ENCODE measurements around the gene CADM1.

CADM1 gene

DNA sequence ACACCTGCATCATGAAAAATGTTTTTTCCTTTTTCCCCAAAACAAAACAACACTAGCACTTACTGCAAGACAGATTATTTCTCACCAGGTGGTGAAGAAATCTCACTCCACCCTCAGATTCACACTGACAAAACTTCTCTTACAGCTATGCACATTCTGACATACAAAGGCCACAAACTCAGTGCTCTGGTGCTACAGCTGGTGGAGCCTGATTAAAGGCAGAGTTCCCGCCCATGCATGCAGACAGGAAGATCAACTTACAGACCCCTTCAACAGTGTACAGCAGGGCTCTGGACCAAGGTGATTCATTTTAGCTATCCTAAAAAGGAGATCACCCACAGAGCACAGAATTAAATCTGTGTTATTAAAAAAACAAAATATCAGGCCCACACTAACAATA lies 112.6 kb downstream of the CADM1 start:
- no peak for DNase-seq

DNA sequence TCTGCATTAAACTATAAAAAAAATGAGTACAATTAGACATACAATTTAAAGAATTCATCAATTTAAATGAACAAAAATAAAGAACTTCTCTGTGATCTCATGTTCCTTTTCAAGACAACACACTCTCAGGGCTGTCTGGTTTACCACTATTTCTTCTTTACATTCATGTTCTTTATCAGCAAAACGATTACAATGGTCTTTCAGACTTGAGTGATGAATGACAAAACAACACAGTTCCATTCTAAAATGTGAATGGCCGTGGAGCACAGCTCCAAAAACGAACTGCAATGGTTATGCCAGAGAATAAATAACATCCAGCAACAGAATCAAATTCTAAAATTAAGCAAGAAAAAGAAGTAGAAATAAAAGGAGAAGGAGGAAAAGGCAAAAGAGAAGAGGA lies 113.1 kb downstream of the CADM1 start:
- no peak for DNase-seq

DNA sequence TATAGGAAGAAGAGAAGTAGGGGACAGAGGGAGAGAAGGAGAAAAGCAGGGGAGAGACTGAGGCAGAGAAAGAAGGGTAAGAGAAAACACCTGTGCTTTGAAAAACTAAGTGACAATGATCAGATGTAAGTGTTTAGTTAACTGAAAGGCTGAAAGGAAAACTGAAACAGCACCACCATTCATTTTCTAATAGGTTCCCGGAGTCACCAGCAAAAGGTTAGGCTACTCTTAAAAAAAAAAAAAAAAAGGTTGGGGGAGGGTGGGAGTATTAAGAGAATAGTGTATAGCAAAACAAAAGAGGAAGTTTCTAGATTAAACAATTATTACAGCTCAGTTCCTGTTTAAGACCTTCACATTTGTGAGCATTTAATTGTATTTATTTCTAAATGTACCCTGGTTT lies 113.8 kb downstream of the CADM1 start:
- no peak for DNase-seq

DNA sequence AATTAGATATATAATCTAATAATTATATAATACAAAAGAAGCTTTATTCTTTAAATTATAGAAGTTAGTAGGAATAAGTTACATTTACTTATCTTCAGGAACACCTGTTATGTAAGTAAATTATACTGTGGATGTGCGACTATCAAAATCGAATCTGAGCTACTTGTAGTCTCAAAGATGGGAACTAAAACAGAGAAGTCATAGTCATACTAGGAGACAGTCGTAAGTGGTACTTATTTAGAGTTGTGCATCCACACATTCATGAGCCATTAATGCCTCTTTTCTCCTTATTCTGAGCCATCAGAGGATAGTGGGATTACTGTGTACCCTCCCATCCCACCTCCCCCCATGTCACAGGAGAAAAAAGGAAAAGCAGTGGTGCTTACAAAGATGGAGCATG lies 114.4 kb downstream of the CADM1 start:
- no peak for DNase-seq

DNA sequence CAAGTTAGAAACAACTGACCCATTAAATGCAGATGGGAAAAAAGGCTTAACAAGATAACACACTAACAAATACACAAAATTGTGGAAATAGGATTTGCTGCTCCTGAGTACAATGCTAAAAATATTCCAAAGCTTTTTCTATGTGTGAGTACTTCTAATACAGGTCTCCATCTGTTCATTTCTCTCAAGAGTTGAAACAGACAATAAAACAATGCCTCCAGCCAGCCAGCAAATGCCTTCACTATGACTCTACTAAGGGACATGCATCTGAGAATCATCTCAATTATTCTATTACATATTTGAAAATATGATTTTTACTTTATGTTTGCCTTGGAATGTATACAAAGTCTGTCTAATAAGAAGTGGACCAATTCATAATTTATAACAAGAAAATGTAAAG lies 119.0 kb downstream of the CADM1 start:
- no peak for DNase-seq

DNA sequence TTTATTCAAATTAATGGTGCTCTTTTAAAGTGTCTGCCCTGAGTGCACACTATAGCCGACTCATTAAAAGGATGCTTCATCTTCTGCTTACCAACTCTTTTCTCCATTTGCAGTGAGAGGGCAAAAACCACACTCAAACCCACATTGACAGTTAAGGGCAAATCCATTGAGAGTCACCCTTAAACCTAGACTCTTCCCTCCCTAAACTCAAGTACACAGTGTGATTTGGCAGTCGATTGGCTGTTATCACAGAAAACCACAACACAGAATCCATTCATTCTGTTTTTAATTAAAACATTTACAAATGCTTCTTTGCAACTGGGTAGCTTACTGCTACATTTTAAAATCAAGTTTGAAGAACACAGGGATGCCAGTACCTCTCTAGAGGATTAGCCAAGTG lies 120.0 kb downstream of the CADM1 start:
- no peak for DNase-seq

DNA sequence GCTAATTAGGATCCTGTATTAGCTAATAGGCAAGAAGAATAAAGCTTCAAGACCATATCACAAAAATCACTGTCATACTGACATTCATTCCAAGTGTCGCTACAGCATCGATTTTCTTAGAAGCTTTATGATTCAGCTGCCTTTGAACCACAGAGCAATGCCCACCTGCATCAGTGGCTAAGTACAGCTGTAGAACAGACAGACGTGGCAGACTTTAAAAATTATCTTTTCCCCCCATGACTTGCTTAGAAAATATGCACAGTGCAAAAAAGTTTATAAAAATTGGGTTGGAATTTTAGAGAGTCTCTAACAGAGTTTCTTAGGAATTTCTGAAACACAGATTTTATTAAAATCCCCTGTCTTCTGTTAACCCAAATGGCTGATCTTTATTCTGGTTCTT lies 120.8 kb downstream of the CADM1 start:
- DNase-seq, result no peak

DNA sequence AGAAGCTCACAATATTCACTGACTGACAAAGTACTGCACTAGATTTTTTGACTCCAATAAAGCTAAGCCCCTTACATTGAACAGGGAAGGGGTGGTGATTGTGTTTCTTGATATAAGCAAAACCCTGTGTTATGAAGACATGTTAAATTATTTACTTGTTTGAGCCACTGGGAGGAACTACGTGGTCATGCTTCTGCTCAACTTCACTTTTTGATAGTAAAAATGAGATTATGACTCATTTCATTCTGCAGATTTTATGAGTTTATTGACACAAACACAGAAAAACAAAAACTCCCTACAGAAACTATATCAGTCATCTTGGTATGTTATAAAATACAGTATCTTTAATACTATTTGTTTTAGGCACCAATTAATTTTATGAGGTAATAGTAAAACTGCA lies 124.7 kb downstream of the CADM1 start:
- DNase-seq, result no peak

DNA sequence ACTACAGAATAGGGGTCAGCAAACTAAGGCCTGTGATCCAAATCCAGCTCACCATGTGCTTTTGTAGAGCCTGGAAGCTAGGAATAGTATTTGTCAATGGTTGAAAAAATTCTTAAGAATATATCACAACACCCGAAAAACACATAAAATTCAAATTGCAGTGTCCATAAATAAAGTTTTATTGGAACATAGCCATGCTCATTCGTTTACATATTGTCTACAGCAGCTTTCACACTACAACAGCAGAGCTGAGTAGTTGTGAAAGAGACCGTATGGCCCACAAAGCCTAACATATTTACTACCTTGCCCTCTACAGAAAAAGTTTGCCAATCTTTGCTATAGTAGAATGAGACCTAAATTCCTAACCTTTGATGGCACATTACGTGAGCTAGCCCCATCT lies 125.7 kb downstream of the CADM1 start:
- DNase-seq, result no peak

DNA sequence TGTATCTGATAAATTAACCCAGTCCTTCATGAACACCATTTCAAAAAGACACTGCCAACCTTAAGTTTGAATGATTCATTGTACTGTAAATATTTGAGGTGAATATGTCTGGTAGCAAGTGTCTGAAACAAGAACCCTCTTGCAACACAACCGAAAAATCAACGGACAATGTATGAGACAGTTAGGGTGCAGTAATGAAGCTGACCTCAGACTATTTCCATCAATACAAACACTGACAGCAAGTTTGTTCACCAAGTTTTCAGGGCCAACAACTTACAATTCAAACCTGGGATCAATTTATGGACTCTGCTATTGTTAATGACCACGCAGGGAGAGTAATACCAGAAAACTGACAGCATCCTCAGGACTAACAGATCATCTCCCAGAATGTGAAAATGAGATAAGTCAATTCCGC lies 126.3 kb downstream of the CADM1 start:
- no peak for DNase-seq

DNA sequence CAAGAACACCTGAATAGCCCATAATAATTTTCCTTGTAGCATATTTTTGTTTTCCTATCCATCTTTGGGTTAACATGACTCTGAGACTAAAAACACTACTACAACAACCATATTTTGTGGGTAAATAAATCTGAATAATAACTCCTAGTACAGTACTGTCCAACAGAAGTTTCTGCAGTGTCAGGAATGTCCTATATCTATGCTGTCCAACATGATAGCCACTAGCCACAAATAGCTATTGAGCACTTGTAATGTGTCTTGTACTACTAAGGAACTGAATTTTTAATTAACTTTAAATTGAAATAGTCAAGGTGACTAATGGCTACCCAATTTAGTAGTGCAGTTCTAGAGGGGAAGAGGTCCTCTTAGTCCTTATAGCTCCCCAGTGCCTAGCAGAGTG lies 135.6 kb downstream of the CADM1 start:
- no peak for DNase-seq

DNA sequence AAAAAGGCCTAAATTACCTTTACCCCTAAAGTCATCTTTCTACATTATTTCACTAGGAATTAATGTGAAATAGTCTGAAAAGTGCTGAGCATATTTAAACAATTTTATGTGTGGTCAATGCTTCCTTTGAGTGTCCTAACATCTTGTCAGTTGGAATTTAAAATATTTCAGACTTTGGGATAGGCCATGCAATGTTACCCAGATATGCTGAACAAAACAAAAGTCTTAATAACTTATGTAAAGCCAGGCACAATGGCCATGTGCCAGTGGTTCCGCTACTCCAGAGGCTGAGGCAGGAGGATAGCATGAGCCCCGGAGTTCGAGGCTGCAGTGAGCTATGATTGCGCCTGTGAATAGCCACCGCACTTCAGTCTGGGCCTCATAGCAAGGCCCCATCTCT lies 137.4 kb downstream of the CADM1 start:
- no peak for DNase-seq

DNA sequence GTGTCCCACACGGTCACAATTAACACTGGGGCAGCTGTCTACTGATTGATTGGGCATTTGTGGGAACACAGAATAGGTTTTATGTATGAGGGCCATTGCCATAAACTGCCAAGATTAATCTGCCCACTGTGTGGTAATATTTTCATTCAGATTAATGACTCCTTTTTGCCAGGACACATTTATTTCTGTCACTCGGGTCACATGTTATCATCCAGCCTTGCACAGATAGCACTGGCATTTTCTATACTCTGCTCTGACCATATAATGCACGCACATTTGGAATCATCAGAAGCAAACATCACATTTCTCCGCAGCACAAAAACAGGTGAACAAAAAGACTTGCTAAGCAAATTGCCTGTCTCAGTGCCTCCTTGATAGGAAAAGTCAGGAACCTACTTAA lies 138.3 kb downstream of the CADM1 start:
- DNase-seq, result no peak

DNA sequence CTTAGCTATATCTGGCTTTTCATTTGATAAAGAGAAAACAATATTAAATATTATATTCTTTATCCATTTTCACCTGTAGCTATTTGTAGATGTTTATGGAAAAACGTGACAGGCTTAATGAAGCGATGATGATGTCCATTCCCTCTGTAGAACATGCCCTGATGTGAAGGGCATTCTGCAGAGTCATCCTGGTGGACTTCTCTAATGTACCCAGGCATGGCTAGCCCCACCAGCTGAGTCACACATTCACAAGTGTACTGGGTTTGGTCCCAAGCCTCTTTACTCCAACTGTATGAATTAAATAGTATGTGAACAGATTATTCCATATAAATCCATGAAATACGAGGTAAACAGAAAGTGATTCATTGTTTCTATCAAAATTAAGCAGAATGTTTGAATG lies 139.3 kb downstream of the CADM1 start:
- DNase-seq, result no peak

DNA sequence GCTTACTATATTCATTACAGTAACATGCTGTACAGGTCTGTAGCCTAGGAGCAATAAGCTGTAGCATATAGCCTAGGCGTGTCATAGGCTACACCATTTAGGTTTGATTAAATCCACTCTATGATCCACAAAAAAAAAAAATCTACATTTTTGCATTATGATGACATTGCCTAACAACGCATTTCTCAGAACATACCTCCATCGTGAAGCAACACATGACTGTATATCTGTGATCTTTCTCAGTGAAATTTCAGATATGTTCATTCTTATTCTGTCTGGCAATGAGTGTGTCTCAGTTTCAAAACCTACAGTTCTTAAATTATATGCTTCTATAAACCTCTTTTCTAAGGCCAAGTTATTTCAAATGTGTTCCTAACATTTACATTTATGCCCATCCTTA lies 140.3 kb downstream of the CADM1 start:
- no peak for DNase-seq

DNA sequence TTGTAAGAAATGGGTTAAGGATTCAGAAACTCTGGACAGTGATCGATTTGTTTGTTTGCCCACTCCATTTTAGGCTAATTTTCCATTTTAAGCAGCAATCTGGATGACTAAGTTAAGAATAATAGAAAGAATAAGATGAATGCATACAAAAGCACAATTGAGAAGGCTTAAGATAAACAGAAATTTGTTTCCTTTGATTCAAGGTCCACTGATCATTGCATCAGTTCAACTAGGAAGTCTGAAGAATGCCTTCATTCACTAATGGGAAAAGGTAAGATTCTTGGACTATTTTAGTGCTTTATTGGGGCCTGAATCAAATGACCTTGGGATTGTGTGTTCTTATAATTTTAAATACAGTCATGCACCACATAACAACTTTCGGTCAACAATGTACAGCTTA lies 140.8 kb downstream of the CADM1 start:
- DNase-seq, result no peak

DNA sequence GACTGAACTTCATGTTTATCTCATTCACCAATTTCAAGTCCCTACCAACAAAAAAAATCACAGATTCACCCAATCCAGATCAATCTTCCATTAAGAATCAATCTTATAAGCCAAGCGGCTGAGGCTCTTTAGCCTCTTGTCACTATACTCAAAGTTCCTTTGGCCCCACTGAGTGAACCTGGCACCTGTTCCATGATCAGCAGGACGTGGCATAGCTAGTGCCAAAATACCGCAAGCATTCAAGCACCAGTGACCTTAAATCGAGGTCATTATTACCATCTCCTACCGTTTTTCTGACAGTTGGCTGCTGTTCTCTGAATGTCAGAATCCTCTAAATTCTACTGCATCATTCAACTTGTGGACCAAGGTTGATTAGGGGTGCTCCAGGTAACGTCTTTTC lies 141.2 kb downstream of the CADM1 start:
- no peak for DNase-seq

DNA sequence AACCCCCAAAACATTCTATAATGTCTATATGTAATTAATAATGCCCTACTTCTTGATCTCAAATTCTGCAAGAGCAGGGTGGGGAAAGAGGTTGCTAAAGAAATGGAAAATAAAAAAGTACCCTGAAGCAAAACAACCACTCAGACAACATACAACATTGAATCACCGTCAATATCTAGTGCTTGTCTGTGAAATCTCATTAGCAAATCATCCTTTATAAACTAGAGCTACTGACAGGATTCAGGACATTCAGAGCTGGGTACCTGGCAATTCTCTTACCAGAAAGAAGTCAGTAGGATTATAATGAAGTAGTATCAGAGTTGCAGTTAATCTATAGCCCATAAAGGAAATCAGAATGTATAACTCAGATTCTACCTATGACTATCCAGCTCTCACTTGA lies 143.2 kb downstream of the CADM1 start:
- no peak for DNase-seq

DNA sequence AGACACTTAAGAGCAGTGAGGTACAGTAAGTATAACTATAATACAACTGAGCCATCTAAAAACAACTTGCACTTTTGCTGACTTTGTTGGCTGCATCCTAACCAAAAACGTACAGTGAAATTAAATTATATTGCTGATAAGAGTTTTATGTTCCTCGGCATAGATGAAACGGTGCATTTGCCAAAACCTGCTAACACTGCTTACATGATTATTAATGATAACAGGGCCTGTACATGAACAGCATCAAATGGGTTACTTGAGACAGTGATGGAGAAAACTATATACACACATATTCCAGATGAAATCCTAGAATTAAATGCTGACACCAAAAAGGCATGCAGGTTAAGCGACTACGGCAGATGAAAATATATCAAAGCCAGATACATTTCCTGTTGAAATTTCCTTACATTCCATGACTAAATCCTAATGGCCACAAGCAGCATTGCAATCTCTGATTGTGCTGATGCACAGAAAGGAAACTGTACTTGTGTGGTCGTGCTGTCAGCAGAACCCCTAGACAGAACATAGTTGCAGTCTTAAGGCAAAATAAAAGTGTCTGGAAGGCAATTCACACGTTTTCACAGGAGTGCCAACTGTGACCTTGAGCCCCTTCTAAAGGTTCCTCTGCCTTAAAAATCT lies 143.9 kb downstream of the CADM1 start:
- no peak for DNase-seq

DNA sequence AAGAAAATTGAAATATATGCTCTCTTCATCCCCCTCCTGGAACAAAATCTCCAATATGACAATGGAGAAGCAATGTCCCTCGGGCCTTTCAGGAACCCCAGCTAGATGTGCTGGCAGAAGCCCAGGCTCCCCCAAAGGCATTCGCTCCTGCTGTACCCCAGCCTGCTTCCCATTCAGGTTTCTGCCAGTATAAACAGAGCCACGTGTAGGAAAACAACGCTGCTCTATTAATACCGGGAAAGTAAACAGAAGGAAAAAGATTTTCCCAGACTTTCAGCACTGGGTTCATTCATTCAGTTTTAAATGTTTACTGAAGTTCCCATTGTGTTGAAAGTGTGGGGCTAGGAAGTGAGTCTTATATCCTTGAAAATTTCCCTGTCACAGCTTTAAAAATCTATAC lies 147.1 kb downstream of the CADM1 start:
- DNase-seq, result no peak

DNA sequence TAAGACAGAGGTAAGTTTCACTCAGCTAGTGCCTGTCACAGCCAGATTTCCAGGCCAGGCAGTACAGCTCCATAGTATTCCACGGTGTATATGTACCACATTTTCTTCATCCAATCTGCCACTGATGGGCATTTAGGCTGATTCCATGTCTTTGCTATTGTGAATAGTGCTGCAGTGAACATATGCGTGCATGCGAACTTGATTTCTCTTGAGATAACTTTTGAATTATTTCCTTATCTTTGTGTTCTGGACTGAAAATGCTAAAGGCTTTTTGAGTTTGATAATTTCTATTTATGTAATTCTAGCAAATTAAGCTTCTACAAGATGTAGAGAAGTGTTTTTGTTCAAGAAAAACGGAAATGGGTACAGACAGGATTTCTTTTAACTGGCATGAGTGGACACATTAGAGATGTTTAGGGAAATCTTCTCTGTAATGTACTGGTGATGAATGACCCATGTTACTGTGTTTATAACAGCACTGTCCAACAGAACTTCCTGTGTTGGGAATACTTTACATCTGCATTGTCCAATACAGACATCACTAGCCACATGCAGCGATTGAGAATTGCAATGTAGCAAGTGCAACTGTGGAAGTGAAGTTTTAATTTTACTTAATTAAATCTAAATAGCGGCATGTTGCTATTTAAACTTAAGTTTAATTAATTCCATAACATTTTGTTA lies 151.3 kb downstream of the CADM1 start:
- no peak for DNase-seq

DNA sequence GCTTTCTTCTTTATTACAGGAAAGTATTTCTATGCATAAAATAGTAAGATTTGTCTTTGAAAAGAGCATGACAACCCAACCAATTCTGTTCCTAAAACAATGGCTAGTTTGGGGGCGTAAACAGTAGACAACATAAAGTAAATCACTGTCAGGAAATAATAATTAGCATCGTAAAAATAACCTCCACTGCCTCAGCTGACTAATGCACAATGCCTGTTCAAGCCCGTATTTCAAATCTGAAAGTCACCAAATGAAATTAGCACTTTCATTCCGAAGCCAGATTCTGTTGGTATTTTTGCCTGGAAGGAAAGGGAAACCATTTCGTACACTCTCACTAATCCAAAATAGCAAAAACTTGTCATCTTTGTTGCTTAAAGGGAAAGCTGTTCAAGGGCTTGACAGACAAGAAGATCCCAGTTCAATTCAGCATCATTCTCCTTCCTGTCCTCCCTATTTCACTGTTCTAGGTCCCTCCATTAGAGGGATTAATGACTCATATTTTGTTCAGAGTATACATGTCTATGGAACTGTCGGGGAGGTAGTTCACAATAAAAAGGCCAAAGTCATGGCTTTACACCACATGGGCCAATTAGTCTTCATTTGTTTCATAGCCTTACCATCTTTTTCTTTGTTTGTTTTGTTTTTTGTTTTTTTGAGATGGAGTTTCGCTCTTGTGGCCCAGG lies 154.7 kb downstream of the CADM1 start:
- no peak for DNase-seq

DNA sequence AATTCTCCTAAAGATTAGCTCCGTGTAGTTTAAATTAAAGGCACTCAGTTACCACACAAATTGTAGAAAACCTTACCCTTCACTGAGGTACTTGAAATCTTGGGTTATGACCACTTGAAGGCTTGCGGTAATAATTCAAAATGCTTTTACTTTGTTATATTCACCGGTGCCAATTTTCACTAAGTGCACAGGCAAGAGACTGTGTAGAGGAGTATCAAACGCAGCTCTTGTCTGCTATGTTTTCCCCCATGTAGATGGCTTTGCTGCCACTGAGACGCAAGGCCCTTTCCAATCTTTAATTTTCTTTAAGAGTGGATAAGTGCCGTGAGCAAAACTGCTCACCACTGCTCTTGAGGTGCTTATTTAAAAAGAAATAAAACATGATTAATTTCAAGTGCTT lies 155.8 kb downstream of the CADM1 start:
- no peak for DNase-seq

DNA sequence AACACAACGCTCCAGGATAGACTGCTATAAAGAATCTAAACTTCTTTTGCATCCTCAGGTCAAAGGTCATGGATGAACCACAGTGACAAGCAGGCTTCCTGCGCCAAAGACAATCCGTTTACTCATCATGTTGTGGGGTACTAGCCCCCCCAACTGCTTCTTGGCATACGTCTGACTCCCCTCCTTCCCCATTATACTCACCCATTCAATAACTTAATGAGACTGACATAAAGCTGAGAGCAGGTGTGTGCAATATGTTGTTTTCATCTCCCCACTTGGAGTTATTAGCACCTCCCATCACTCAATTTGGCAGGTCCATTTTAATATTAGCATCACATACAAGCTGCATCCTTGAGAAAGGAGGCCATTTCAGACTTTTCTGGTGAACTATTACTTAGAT lies 157.1 kb downstream of the CADM1 start:
- no peak for DNase-seq

DNA sequence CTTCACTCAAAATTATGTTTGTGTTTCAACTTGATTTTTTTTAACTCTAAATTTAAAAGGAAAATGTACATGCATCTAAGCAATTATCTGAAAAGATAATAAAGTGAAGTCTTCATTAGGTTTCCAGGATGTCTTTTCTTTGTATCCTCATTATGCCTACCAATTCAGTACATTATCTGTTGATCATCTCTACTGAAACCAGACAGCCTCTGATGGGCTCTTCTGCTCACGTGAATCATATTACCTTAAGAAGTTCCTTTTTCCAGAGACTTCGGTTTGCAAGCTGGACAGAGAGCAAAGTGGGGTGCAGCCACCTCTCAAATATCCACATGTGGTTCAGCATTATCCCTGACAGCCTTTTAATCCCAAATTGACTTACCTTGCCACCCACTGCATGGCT lies 158.4 kb downstream of the CADM1 start:
- DNase-seq, result no peak
